HG03139 (cell line): ENCODE results near the gene GJB5.

ENCODE experiments used
- ATAC-seq: cut with Tn5 transposase; IDR thresholded peaks from one replicate; pipeline ENCODE4 v1.9.1; 2021; ENCODE audit not compliant: unreplicated experiment

The GJB5 gene

GRCh38 chr1:34792868-34793727 is 38.3 kb downstream of the GJB5 start, which contains the start of gene GJA4:
Gene GJA4 (plus strand): TSS chr1:34792999. CDS start chr1:34794214, 1,215 bp downstream.
- ATAC-seq: no peak

- ATAC-seq: no peak
Measured at GRCh38 chr1:34794001-34794789, 39.3 kb downstream of the GJB5 start.

- ATAC-seq: no peak
Measured at GRCh38 chr1:34794790-34795180, 39.9 kb downstream of the GJB5 start.

- ATAC-seq: no peak
Measured at GRCh38 chr1:34795916-34796315, 41.1 kb downstream of the GJB5 start.

- peak; percentile 63 for ATAC-seq
Measured at GRCh38 chr1:34796990-34797389, 42.1 kb downstream of the GJB5 start.

GRCh38 chr1:34800214-34800613 is 45.4 kb downstream of the GJB5 start:
- ATAC-seq: no peak

- ATAC-seq: no peak
Measured at GRCh38 chr1:34803770-34804169, 48.9 kb downstream of the GJB5 start.

- no peak for ATAC-seq
Measured at GRCh38 chr1:34806396-34806795, 51.5 kb downstream of the GJB5 start.
